Right ventricle myocardium inferior (tissue), 1 donor: Measurements from ENCODE around the gene SLC5A6. TPM values are rescaled to one million over a fixed set of nuclear protein-coding genes. Genes with fewer than 3 reads are reported as not detected.

Source experiments
- ATAC-seq: fragments of 200-7000 bp; cut with Tn5 transposase; one replicate; pipeline ENCODE4 v1.9.1; 2020; ENCODE audit warnings: mild to moderate bottlenecking, moderate library complexity
- DNase-seq: peaks from one replicate; pipeline ENCODE4 v3.0.0; 2021; ENCODE audit errors: missing footprints
- intact Hi-C: fragments of 100-400 bp; cut with DNase I; formaldehyde crosslinking; loops from one replicate; pipeline ENCODE4 v1.11.0; 2022
- total RNA-seq: library from RNA; stranded (reverse); fragmentation: NEBNext Ultra II Directional; extraction: Animal tissue kit (Norgen Biotek cat#: 25700); gene quantifications from one replicate; pipeline ENCODE4 v1.2.1, GENCODE V29; 2021
- donor health status: DM: no; HTN: yes; CAD: no; lungs with severe emphysema.

SLC5A6 gene
- total RNA-seq, 1 donor from 2014 or later = 12.3 TPM

DNA sequence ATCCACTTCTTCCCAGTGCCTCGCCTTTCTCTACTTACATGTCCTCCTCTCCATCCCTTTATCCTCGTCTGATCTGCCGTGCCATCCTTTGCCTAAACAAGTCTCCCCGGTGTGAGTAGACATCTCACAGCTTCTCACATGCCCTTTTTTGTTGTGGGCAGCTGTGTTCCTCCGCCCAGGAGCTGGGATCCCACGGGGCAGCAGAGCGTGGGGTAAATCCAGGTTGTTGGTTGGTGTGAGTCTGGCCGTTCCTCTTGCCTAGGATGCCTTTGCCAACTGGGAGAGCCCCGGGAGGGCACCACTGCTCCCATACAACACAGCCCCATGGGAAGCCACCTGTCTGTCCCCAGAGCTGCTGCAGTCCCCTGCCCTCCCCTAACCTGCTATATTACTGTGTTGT lies 28.3 kb upstream of the SLC5A6 start:
- no peak for ATAC-seq
- intact Hi-C loops = no loop called here
- no peak for DNase-seq

DNA sequence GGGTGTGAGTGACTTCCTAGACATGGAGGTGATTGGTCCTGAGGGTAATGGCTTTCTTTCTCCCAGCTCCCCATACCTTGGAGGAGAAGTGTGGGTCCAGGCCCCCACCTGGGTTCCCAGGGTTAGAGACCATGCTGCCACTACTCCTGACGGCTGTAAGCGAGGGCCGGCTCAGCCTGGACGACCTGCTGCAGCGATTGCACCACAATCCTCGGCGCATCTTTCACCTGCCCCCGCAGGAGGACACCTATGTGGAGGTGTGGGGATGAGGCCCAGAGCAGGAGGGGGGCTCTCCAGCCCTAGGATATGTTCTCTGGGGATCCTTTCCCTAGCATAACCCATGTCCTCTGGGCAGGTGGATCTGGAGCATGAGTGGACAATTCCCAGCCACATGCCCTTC lies 26.9 kb upstream of the SLC5A6 start:
- DNase-seq = no peak
- no peak for ATAC-seq
- intact Hi-C loops = no loop called here

DNA sequence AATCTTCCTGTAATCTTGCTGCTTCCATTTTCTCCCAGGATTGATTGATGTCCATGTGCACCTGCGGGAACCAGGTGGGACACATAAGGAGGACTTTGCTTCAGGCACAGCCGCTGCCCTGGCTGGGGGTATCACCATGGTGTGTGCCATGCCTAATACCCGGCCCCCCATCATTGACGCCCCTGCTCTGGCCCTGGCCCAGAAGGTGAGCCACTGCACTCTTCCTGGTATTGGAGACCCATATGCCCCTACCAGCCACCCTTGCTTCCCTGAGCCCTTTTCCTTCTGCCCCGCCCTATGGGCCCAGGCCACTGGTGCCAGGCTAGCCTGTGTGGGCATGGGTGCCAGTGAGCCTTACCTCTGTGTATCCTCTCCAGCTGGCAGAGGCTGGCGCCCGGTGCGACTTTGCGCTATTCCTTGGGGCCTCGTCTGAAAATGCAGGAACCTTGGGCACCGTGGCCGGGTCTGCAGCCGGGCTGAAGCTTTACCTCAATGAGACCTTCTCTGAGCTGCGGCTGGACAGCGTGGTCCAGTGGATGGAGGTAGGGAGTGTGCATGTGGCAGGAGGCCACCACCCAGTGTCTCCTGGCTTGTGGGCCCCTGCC lies 25.4 kb upstream of the SLC5A6 start:
- intact Hi-C loops = no loop called here
- DNase-seq (no peak), ATAC-seq (no peak)

DNA sequence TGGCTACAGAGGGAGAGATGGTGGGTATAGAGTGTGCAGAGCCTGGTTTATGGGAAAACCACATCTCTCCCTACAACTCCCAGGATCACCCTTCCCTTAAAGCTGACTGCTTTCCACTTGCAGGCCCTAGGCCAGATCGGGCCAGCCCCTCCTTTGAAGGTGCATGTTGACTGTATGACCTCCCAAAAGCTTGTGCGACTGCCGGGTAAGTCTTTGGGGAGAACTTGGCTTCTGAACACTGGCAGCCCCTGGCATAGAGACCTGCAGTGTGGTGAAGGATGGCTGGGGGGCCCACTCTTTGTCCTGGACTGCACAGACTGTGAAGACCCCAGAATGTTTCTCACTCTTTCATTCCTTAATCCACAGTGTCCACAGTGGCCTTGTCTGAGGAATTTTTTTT lies 24.6 kb upstream of the SLC5A6 start:
- intact Hi-C loops = no loop called here
- DNase-seq (no peak), ATAC-seq (no peak)

DNA sequence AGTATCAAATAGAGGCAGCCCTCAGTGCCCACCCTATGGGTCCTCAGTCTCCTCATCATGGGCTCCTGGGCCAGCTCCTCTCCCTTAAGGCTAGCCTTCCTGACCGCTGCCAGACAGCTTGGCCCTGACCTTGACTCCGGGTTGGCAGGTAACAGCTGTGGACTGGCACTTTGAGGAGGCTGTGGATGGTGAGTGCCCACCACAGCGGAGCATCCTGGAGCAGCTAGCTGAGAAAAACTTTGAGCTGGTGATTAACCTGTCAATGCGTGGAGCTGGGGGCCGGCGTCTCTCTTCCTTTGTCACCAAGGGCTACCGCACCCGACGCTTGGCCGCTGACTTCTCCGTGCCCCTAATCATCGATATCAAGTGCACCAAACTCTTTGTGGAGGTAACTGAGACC lies 24.1 kb upstream of the SLC5A6 start:
- intact Hi-C loops = no loop called here
- no peak for DNase-seq
- no peak for ATAC-seq

DNA sequence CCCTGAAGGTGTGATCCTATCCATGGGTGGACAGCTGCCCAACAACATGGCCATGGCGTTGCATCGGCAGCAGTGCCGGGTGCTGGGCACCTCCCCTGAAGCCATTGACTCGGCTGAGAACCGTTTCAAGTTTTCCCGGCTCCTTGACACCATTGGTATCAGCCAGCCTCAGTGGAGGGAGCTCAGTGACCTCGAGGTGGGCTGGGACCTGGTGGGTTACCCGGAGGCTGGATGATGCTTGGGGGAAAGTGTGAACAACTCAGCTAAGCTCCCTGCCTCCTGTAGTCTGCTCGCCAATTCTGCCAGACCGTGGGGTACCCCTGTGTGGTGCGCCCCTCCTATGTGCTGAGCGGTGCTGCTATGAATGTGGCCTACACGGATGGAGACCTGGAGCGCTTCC lies 21.3 kb upstream of the SLC5A6 start:
- no peak for ATAC-seq
- no peak for DNase-seq
- intact Hi-C loops = no loop called here

DNA sequence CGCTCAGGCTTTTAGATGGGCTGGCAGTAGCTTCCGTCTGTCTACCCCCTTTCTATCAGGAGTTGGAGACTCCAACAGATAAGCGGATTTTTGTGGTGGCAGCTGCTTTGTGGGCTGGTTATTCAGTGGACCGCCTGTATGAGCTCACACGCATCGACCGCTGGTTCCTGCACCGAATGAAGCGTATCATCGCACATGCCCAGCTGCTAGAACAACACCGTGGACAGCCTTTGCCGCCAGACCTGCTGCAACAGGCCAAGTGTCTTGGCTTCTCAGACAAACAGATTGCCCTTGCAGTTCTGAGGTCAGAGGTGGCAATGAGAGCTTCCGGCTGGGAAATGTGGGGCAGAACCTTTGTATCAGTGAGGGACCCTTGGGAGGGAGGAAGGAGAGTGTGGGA lies 19.9 kb upstream of the SLC5A6 start:
- DNase-seq (no peak), ATAC-seq (no peak)
- intact Hi-C loops = no loop called here

DNA sequence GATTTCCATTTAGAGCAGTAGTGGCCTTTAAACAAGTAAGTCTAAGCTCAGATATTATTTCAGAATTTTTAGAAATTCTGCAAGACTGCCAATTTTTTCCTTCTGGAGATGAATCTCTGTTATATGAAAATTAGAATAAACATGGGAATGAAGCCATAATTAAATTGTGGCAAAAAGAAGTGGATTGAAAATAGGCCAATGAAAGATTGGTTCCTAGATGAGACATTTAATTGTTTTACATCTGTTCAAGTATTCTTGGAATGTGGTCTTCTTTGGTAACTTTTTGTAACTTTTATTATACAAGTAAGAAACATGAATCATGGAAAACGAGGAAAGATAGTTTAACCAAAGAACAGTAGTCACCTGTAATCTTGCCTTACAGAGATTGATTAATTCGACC lies 15.4 kb upstream of the SLC5A6 start:
- no peak for ATAC-seq
- intact Hi-C loops = no loop called here
- no peak for DNase-seq

DNA sequence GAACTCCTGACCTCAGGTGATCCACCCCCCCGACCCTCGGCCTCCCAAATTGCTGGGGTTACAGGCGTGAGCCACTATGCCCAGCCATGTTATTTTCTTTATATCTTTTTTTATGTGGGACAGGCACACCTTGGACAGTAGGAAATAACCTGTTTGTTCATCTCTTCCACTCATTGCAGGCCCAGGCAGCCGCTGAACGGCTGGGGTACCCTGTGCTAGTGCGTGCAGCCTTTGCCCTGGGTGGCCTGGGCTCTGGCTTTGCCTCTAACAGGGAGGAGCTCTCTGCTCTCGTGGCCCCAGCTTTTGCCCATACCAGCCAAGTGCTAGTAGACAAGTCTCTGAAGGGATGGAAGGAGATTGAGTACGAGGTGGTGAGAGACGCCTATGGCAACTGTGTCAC lies 13.5 kb upstream of the SLC5A6 start:
- no peak for ATAC-seq
- intact Hi-C loops = no loop called here
- no peak for DNase-seq

DNA sequence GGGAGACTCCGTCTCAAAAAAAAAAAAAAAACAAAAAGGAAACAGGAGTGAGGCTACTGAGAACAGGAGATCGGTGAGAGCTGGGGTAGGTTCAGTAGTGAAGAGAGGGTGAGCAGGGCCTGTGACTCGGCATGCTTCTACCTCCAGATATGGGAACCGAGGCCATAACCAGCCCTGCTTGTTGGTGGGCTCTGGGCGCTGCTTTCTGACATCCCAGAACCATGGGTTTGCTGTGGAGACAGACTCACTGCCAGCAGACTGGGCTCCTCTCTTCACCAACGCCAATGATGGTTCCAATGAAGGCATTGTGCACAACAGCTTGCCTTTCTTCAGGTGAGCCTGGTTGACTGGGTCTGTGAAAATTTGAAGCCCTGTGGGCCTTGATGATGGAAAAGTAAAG lies 11.3 kb upstream of the SLC5A6 start:
- intact Hi-C loops = no loop called here
- ATAC-seq (no peak), DNase-seq (no peak)

DNA sequence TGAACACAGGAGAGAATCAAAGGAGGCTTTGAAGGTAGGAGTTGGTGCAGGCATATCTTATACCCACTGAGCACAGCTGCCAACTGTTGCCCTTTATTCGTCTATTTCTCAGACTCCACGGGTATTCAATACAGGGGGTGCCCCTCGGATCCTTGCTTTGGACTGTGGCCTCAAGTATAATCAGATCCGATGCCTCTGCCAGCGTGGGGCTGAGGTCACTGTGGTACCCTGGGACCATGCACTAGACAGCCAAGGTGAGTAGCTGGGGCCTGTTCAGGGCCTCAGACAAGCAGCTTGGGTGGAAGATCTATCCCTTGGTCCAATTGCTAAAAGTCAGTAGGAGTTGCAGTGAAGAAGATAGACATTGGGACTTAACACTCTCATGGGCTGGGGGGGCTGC lies 10.3 kb upstream of the SLC5A6 start:
- ATAC-seq (no peak), DNase-seq (no peak)
- intact Hi-C loops = no loop called here

DNA sequence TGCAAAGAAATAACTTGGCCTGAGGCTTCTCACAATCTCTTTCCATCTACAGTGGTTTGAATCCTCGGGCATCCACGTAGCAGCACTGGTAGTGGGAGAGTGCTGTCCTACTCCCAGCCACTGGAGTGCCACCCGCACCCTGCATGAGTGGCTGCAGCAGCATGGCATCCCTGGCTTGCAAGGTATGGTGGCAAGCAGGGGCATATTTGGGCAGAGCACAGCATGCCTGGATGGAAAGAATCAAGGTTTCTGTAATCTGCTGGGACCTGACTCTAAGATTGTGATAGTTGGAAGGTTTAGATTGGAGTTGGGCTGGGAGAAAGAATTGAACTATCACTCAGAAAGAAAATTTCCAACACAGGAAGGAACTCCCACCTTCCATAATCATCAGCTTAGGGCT lies 9.1 kb upstream of the SLC5A6 start:
- no peak for ATAC-seq
- no peak for DNase-seq
- intact Hi-C loops = no loop called here

DNA sequence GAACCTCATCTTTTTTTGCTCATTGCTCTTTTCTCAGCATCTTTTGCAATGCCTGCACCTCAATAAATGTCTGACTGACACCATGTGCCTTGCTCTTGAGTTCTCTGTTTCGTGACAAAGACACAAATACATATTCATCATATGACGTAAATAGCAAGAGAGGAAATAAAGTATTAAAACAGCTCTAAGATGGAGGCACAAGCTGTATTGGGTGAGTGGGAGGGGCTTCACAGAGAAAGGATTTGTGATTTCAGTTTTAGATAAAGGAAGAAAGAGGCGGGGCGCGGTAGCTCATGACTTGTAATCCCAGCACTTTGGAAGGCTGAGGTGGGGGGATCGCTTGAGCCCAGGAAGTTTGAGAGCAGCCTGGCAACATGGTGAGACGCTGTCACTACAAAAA lies 8.0 kb upstream of the SLC5A6 start:
- intact Hi-C loops = no loop called here
- DNase-seq = no peak
- no peak for ATAC-seq

DNA sequence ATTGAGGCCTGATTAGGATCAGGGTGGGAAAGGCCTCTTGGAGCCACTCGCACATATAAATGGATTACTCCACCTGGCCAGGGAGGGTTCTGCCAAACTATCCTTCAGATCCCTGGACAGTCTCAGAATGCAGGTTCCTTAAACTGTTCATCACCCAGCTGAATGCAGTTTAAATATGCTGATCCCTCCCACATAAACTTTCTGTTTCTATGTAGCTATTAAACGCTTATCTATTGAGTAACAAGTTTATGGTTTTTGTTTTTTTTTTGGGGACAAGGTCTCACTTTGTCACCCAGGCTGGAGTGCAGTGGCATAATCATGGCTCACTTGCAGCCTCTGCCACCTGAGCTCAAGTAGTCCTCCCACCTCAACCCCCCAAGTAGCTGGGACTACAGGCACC lies 7.0 kb upstream of the SLC5A6 start:
- ATAC-seq (no peak), DNase-seq (no peak)
- intact Hi-C loops = no loop called here

DNA sequence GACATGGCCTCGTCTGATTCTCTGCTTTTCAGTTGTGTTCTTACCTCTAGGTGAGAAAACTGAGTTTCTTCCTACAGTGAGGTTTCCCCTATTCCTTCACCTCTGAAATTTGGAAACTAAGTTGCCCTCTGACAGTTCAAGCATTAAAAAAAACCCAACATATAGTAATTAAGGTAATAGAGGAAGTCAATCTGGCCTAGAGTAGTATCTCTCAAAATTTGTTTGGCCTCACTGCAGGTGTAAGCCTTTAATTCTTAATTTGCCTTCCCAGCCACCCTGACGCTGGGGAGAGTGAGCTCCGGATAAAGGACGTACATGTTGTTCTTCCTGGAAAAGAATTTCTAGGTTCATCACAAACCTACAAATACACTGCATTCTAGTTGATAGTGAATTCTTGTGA lies 6.5 kb upstream of the SLC5A6 start:
- intact Hi-C loops = no loop called here
- DNase-seq = no peak
- no peak for ATAC-seq

DNA sequence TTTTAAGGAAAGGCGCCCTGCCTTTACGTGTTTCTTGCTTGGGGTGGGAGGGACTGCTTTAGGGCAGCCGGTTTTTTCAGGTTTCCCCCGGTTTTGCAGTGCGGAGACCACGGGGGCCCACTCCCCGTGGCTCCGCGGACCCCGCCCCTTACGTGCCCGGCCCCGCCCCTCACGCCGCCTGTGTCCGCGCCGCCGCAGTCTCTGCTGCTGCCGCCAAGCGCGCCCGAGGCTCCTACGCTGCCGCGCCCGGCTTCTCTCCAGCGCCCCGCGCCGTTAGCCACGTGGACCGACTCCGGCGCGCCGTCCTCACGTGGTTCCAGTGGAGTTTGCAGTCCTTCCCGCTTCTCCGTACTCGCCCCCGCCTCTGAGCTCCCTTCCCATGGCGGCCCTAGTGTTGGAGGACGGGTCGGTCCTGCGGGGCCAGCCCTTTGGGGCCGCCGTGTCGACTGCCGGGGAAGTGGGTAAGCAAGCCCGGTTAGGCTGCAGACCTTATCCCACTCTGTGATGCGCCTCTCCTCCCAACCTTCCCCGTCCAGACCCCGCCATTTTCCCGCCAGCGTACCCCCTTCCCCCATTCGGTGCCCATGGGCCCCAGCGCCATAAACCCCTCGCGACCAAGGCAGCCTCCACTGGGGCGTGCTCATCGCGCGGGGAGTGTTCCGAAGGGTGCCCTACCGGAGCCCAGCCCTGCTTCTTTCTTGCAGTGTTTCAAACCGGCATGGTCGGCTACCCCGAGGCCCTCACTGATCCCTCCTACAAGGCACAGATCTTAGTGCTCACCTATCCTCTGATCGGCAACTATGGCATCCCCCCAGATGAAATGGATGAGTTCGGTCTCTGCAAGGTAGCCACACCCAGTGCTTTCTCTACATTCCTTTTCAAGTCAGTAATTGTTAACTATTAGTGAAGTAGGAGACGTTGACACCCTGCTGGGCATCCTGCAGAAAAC lies 5.4 kb upstream of the SLC5A6 start, which contains the start of gene CAD:
Gene CAD, plus strand, starts transcription at position 197 of the 949 bp plus-strand sequence. Its CDS starts 183 bp downstream, at position 380.
- DNase-seq (peak; percentile 95), ATAC-seq (peak; percentile 94)
- intact Hi-C loops = no loop called here

DNA sequence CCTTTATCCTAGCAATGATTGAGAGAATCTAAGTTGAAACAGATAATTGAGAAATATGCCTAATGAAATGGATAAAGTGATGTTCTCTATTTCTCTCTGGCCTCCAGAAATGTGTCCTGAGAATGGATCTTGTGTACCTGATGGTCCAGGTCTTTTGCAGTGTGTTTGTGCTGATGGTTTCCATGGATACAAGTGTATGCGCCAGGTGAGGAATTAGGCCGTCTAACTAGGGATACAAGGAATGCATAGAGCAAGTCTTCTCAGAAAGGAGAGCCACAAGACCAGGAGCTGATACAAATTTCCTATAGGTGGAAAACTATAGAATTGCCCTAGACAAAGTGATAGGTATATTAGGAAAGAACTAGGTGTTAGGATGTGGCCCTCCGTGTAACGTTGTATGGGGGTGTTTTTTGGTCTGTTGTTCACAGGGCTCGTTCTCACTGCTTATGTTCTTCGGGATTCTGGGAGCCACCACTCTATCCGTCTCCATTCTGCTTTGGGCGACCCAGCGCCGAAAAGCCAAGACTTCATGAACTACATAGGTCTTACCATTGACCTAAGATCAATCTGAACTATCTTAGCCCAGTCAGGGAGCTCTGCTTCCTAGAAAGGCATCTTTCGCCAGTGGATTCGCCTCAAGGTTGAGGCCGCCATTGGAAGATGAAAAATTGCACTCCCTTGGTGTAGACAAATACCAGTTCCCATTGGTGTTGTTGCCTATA lies 4.5 kb upstream of the SLC5A6 start:
- ATAC-seq = no peak
- intact Hi-C loops = no loop called here
- DNase-seq = no peak

DNA sequence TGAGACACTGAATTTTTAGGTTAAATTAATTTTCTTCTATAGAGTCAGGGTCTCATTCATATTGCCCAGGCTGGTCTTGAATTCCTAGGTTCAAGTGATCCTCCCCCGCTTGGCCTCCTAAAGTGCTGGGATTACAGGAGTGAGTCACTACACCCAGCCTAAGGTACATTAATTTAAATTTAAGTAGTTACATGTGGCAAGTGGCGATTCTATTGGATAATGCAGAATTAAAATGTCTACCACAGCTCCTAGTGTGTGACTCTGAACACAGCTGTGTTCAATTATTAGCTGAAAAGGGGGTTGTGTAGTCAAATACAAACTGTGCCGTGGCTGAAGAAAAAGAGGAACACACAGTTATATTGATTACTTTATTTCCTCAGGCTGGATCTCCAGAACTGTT lies 2.9 kb upstream of the SLC5A6 start:
- intact Hi-C loops = loop anchor here (5.0 kb wide), 2 partner anchors 157 to 243 kb away; partner anchors contain the start of genes EIF2B4, MAPRE3 and SNX17
- ATAC-seq (no peak), DNase-seq (no peak)

DNA sequence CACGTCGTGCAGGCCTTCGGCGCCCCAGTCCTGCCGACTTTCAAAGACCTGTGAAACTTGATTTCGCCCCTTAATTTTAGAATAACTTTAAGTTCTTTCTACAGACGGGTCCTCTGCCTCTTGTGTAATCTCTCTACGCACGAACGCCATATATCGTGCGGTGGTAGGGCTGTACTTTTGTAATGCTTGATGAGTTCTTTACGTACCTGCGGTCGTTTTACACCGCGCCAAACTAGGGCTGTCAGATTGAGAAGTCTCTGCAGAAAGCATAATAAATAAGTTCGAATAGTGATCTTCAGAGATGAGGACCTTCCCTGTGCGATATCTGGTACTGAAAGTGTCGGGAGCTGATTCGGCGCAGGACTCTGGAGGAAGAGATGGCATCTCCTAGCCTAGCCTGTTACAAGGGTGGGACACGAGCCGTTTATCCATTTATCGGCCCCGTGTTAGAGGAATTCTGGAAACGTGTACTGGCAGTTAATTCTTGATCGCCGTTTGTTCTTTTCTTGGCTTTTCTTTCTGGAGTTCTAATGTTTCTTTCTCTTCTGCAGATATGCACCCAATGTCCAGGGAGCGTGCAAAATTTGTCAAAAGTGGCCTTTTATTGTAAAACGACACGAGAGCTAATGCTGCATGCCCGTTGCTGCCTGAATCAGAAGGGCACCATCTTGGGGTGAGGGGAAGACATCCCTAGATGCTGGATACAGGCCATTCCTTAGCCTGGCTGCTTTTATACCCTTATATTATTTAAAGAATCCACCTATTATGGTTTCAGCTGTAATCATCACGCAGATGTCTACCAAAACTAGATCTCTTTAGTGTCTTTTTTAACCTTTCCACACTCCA lies 781 bp upstream of the SLC5A6 start:
- intact Hi-C loops = loop anchor here (5.0 kb wide), 2 partner anchors 159 to 241 kb away; partner anchors contain the start of genes EIF2B4, MAPRE3 and SNX17
- ATAC-seq (peak; percentile 7), DNase-seq (no peak)
